GM12878 (cell line): ENCODE results near the gene ETHE1.

Experiments used
- CBX3 ChIP-seq: fragments of 200-600 bp; sonication (generic); IDR thresholded peaks from 2 replicates; pipeline ENCODE4 v1.6.1; 2016; ENCODE audit warnings: low read depth, borderline replicate concordance
- CHD2 ChIP-seq: IDR thresholded peaks from 2 replicates; pipeline ENCODE4 v1.6.1; 2011; ENCODE audit warnings: low read depth, low read length, improper control_type of control experiment, borderline replicate concordance
- CTCF ChIP-seq, 3 experiments: IDR thresholded peaks in 2 of 3; conservative IDR thresholded peaks in 1 of 3; 2 replicates each; pipeline ENCODE4 v1.5.1; 2011; ENCODE audit warnings: low read depth in 3 of 3, low read length in 3 of 3, mild to moderate bottlenecking in 3 of 3, control low read depth in 2 of 3, moderate library complexity in 2 of 3, inconsistent platforms in 1 of 3, mixed read lengths in 1 of 3; ENCODE audit not compliant: control insufficient read depth in 2 of 3, insufficient read depth in 1 of 3; ENCODE audit errors: extremely low read depth in 1 of 3
- EGR1 ChIP-seq, 2 experiments: IDR thresholded peaks; 1 replicate in 1 of 2; 2 replicates in 1 of 2; pipeline ENCODE4 v1.6.1; 2011 to 2012; ENCODE audit warnings: low read depth in 2 of 2, low read length in 2 of 2, borderline replicate concordance in 1 of 2, mild to moderate bottlenecking in 1 of 2, moderate library complexity in 1 of 2
- EP300 ChIP-seq, 2 experiments: fragments of 150-350 bp in 1 of 2; IDR thresholded peaks; 2 replicates each; pipeline ENCODE4 v1.6.1; 2011 to 2012; ENCODE audit warnings: low read depth in 2 of 2, low read length in 2 of 2, borderline replicate concordance in 1 of 2, improper control_type of control experiment in 1 of 2, inconsistent platforms in 1 of 2; ENCODE audit not compliant: control insufficient read depth in 1 of 2
- GATAD2B ChIP-seq: fragments of 450-650 bp; conservative IDR thresholded peaks from 2 replicates; pipeline ENCODE4 v1.6.1; 2017; ENCODE audit warnings: low read depth, mild to moderate bottlenecking, moderate library complexity
- IKZF1 ChIP-seq: fragments of 450-650 bp; conservative IDR thresholded peaks from 2 replicates; pipeline ENCODE4 v1.6.1; 2017; ENCODE audit warnings: antibody characterized with exemption, mild to moderate bottlenecking
- MTA2 ChIP-seq: fragments of 450-650 bp; IDR thresholded peaks from 2 replicates; pipeline ENCODE4 v1.6.1; 2016; ENCODE audit warnings: low read depth, mild to moderate bottlenecking, moderate library complexity
- PKNOX1 ChIP-seq: fragments of 450-650 bp; IDR thresholded peaks from 2 replicates; pipeline ENCODE4 v1.6.1; 2016; ENCODE audit warnings: mild to moderate bottlenecking
- RAD21 ChIP-seq: IDR thresholded peaks from 2 replicates; pipeline ENCODE4 v1.6.1; 2011; ENCODE audit warnings: mild to moderate bottlenecking, low read depth, low read length, moderate library complexity; ENCODE audit not compliant: insufficient read depth
- SPI1 ChIP-seq: IDR thresholded peaks from 2 replicates; pipeline ENCODE4 v1.6.1; 2011; ENCODE audit warnings: low read depth, mild to moderate bottlenecking, low read length, moderate library complexity, borderline replicate concordance; ENCODE audit not compliant: insufficient read depth
- TBL1XR1 ChIP-seq: IDR thresholded peaks from 2 replicates; pipeline ENCODE4 v1.6.1; 2012; ENCODE audit warnings: low read depth, low read length, improper control_type of control experiment
- ZBED1 ChIP-seq: IDR thresholded peaks from 2 replicates; pipeline ENCODE4 v1.6.1; 2016; ENCODE audit warnings: borderline replicate concordance
- ZNF687 ChIP-seq: fragments of 450-650 bp; IDR thresholded peaks from 2 replicates; pipeline ENCODE4 v1.6.1; 2017; ENCODE audit warnings: mild to moderate bottlenecking, moderate library complexity

- no peak for TF ChIP-seq CTCF (IDR thresholded peaks at IDR 0.05 in 2 of 3, conservative IDR thresholded peaks at IDR 0.05 in 1 of 3; ENCODE audit: control insufficient read depth in 2 of 3, extremely low read depth in 1 of 3, insufficient read depth in 1 of 3, low read depth in 3 of 3, low read length in 3 of 3)
- TF ChIP-seq TBL1XR1 = no peak
- no peak for TF ChIP-seq CHD2
- no peak for TF ChIP-seq EP300 (IDR thresholded peaks at IDR 0.05; ENCODE audit: borderline replicate concordance in 1 of 2, control insufficient read depth in 1 of 2, low read depth in 2 of 2, low read length in 2 of 2)
- no peak for TF ChIP-seq SPI1
- TF ChIP-seq IKZF1 = no peak
- no peak for TF ChIP-seq EGR1 (IDR thresholded peaks at IDR 0.05; ENCODE audit: borderline replicate concordance in 1 of 2, low read depth in 2 of 2, low read length in 2 of 2)
- no peak for TF ChIP-seq ZBED1
- TF ChIP-seq CBX3 = no peak
- no peak for TF ChIP-seq ZNF687
- TF ChIP-seq GATAD2B = no peak
- TF ChIP-seq RAD21 = no peak
- TF ChIP-seq PKNOX1 = no peak
- TF ChIP-seq MTA2 = no peak
Observed at GRCh38 chr19:43505186-43505456, 21.9 kb downstream of the ETHE1 start.
